Testis (tissue), 3 donors: ENCODE measurements around the gene SAMD4A. TPM values are rescaled to one million over a fixed set of nuclear protein-coding genes. Genes with fewer than 3 reads are reported as not detected.

Experiments
- DNase-seq: peaks from one replicate; pipeline ENCODE4 v3.0.0-alpha.2; 2019
- H3K27ac ChIP-seq, 2 donors: fragments of 200-600 bp; sonication (generic); one replicate each; pipeline ENCODE4 v1.5.1; 2019
- H3K27me3 ChIP-seq: fragments of 200-600 bp; sonication (generic); one replicate; pipeline ENCODE4 v1.5.1; 2019
- H3K36me3 ChIP-seq: fragments of 200-600 bp; sonication (generic); one replicate; pipeline ENCODE4 v1.5.1; 2017; ENCODE audit warnings: low read depth; ENCODE audit errors: missing control alignments
- H3K4me1 ChIP-seq: fragments of 200-600 bp; sonication (generic); one replicate; pipeline ENCODE4 v1.5.1; 2019
- H3K4me3 ChIP-seq, 2 donors: fragments of 200-600 bp; sonication (generic); one replicate each; pipeline ENCODE4 v1.5.1; 2017 to 2019
- H3K9me3 ChIP-seq: fragments of 200-600 bp; sonication (generic); one replicate; pipeline ENCODE4 v1.5.1; 2017
- POLR2A ChIP-seq: fragments of 450-650 bp; IDR thresholded peaks from one replicate; pipeline ENCODE4 v1.6.1; 2017; ENCODE audit warnings: antibody characterized with exemption, mild to moderate bottlenecking, moderate library complexity
- WGBS, 2 donors: methylation state at CpG; one replicate each; pipeline ENCODE4 v1.1.5; 2018; 5-methylcytosine and 5-hydroxymethylcytosine counted together
- intact Hi-C: fragments of 100-400 bp; cut with DNase I; formaldehyde crosslinking; loops from one replicate; pipeline ENCODE4 v1.15.1; 2023; ENCODE audit warnings: low total_unique reads
- polyA plus RNA-seq: library from polyadenylated mRNA; stranded (reverse); fragments of 350-450 nt; fragmentation: Illumina TruSeq; extraction: RNeasy Lipid Tissue Mini Kit (QIAGEN cat#74804); gene quantifications from one replicate; pipeline ENCODE4 v1.2.3, GENCODE V29; 2014; ENCODE audit warnings: low read depth, low replicate concordance; ENCODE audit not compliant: insufficient read depth
- total RNA-seq, 2 donors: library from RNA; depleted of rRNA; stranded (reverse); fragments of >200 nt; gene quantifications; one replicate each; pipeline ENCODE4 v1.2.3, GENCODE V29; 2016
- TF ChIP-seq, protein P1 (sequence below), 3 experiments: fragments of 450-650 bp in 2 of 3; fragments of 200-600 bp in 1 of 3; sonication (generic) in 1 of 3; IDR thresholded peaks; one replicate each; pipeline ENCODE4 v1.5.1; 2016 to 2019; ENCODE audit warnings: antibody characterized with exemption in 3 of 3, mild to moderate bottlenecking in 2 of 3, moderate library complexity in 1 of 3

SAMD4A gene
- total and polyA plus RNA-seq, 3 donors from 2014 or later, result 103 to 369 (median 259) TPM

DNA sequence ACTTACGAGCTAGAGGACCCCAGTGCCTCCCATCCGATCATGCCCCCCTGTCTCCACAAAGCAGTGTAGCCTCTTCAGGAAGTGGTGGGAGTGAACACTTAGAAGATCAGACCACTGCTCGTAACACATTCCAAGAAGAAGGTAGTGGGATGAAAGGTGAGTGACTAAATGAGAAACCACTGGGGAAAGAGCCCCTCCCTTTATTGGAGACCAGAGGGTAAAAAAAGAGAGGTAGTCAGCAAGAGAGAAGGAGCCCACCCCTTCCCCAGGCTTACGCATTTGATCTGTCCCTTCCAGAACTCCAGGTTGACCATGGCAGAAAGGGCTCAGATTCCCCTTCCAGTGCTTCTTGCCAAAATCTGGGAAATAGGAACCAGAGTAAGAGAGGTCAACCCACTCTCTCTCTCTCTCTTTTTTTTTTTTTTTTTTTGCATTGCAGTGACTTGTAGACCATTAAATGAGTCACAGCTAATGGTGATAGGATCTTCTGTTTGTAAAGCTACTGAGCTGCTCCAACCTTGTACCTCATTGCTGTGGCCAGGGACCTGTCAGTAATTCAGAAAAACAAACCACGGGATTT lies 170.3 kb downstream of the SAMD4A start:
- no peak for DNase-seq
- Histone ChIP-seq H3K4me3 (no peak overlapping the region), H3K4me1 (no peaks in the 10 kb centered on the region), H3K27me3 (no peaks in the 10 kb centered on the region), H3K27ac (no peak overlapping the region), H3K36me3 (no peaks in the 10 kb centered on the region), H3K9me3 (no peaks in the 10 kb centered on the region)
- WGBS, 2 donors, result 90 to 94% methylated on average over 5 of the region's 5 CpGs
- TF ChIP-seq, protein P1, sequence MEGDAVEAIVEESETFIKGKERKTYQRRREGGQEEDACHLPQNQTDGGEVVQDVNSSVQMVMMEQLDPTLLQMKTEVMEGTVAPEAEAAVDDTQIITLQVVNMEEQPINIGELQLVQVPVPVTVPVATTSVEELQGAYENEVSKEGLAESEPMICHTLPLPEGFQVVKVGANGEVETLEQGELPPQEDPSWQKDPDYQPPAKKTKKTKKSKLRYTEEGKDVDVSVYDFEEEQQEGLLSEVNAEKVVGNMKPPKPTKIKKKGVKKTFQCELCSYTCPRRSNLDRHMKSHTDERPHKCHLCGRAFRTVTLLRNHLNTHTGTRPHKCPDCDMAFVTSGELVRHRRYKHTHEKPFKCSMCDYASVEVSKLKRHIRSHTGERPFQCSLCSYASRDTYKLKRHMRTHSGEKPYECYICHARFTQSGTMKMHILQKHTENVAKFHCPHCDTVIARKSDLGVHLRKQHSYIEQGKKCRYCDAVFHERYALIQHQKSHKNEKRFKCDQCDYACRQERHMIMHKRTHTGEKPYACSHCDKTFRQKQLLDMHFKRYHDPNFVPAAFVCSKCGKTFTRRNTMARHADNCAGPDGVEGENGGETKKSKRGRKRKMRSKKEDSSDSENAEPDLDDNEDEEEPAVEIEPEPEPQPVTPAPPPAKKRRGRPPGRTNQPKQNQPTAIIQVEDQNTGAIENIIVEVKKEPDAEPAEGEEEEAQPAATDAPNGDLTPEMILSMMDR (IDR thresholded peaks at IDR 0.05), result no peak
- intact Hi-C loops, result no loop called here

DNA sequence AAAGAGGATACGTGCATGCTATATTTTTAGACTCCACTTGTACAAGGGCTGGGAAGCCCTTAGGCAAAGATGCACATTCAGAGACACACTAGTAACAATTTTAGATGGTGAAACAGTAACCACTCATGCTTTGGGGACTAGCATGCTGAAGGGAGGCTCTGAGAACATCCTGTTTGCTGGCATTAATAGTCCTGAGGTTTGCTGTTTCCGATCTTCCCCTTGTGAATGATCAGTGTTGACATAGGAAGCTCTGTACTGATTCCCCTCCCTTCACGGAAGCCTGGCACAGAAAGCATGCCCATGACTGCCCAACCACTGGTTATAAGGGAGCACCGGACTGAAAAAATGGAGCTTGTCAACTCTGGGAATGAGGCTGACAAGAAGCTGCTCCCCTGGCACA lies 171.1 kb downstream of the SAMD4A start:
- no peak for TF ChIP-seq POLR2A
- TF ChIP-seq, protein P1 (IDR thresholded peaks at IDR 0.05), result no peak
- intact Hi-C loops, result no loop called here
- no peak overlapping the region for H3K27ac ChIP-seq
- 78 to 80% methylated on average over 4 of the region's 4 CpGs for WGBS, 2 donors
- H3K36me3 ChIP-seq, result no peaks in the 10 kb centered on the region
- H3K9me3 ChIP-seq, result no peaks in the 10 kb centered on the region
- H3K27me3 ChIP-seq, result no peaks in the 10 kb centered on the region
- DNase-seq, result no peak
- no peaks in the 10 kb centered on the region for H3K4me1 ChIP-seq
- H3K4me3 ChIP-seq, result no peak overlapping the region

DNA sequence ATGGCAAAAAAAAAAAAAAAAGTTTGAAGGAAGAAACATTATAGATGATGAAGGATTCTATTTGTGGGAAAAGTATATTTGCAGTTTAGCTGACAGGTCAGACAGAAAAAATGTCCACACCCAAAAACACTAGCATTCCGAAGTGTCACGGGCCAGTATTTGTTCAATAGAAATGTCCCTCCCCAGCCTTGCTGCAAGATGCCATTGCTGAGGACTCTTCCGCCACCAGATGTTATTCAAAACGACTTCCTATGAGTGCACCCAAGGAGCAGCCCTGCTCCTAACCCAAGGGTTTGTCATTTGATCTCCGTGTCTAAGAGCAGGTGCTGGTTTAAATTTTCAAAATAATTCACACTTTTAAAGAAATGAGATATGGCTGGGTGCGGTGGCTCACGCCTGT lies 172.6 kb downstream of the SAMD4A start:
- no peak overlapping the region for H3K27ac ChIP-seq
- H3K9me3 ChIP-seq, result no peaks in the 10 kb centered on the region
- intact Hi-C loops, result no loop called here
- no peaks in the 10 kb centered on the region for H3K36me3 ChIP-seq
- whole genome bisulfite sequencing, 2 donors, result 95 to 96% methylated on average over 7 of the region's 7 CpGs
- no peaks in the 10 kb centered on the region for H3K4me1 ChIP-seq
- no peaks in the 10 kb centered on the region for H3K27me3 ChIP-seq
- no peak for TF ChIP-seq POLR2A
- TF ChIP-seq, protein P1 (IDR thresholded peaks at IDR 0.05), result no peak
- no peak for DNase-seq
- H3K4me3 ChIP-seq, result no peak overlapping the region

DNA sequence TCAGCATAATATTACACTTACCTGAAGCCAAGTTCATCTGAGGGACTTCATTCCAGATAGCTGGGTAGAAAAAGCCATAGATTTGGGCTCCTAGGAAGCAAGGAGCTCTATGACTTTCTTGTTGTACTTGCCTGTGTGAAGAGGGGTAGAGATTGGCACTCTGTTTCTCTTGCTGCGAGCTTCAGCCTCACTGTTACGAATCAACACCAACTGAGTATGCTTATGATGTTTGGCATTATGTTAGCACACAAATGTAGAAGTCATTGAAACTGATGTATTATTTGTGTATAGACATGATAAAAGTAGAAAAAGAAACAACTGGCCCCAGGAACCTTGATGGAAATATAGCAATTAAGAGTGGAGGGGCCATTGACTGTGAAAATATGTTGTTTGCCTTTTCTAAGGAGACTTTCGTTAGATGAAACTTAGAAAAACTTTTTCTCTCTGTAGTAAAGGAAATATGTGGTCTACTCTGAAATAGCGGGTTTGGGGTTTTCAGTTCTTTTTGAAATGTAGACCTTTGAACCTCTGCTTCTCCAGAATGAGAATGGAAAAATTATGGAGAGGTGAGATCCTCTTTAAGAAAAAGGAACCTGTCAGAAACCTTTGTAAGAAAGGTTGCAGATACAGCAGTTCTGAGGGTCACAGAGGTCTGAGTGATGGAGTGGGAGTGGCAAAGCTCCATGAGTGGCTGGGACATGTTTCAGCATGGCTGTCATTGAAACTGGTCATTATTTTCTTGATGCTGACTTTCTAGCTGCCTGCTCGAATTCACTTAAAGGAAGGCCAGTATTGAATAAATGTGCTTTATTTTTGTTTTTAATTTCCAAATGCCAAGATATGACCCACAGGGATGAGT lies 175.8 kb downstream of the SAMD4A start:
- H3K9me3 ChIP-seq, result no peaks in the 10 kb centered on the region
- TF ChIP-seq, protein P1 (IDR thresholded peaks at IDR 0.05), result no peak
- no peak for TF ChIP-seq POLR2A
- H3K36me3 ChIP-seq, result no peaks in the 10 kb centered on the region
- no peak overlapping the region for H3K4me3 ChIP-seq
- WGBS, 2 donors, result 94 to 99% methylated on average over 5 of the region's 5 CpGs
- DNase-seq, result no peak
- H3K27me3 ChIP-seq, result no peaks in the 10 kb centered on the region
- H3K4me1 ChIP-seq, result no peaks in the 10 kb centered on the region
- H3K27ac ChIP-seq, result no peak overlapping the region
- intact Hi-C loops, result no loop called here
